Spleen (tissue), 11 donors: ENCODE measurements around the gene KLHDC3. TPM values are rescaled to one million over a fixed set of nuclear protein-coding genes. Genes with fewer than 3 reads are reported as not detected.

Experiments
- DNase-seq: peaks from one replicate; pipeline ENCODE4 v3.0.0-alpha.2; 2020
- H3K27ac ChIP-seq, 8 donors: fragments of 200-600 bp; sonication (generic) in 7 of 8; 1 replicate in 4 of 8; 2 replicates in 4 of 8; pipeline versions ENCODE4 v1.5.0 to v1.8.0; 2016 to 2021; ENCODE audit warnings: inconsistent platforms in 4 of 8, mild to moderate bottlenecking in 4 of 8, moderate library complexity in 1 of 8
- H3K27me3 ChIP-seq, 7 donors: fragments of 200-600 bp; sonication (generic) in 6 of 7; replicated peaks in 1 of 7; 1 replicate in 4 of 7; 2 replicates in 3 of 7; pipeline versions ENCODE4 v1.5.0 to v1.8.0; 2016 to 2021; ENCODE audit warnings: inconsistent platforms in 3 of 7, mild to moderate bottlenecking in 1 of 7
- H3K36me3 ChIP-seq, 6 donors: fragments of 200-600 bp; sonication (generic) in 5 of 6; 1 replicate in 4 of 6; 2 replicates in 2 of 6; pipeline versions ENCODE4 v1.5.0 to v1.8.0; 2016 to 2021; ENCODE audit warnings: inconsistent platforms in 2 of 6
- H3K4me1 ChIP-seq, 6 donors: fragments of 200-600 bp; sonication (generic) in 5 of 6; 1 replicate in 3 of 6; 2 replicates in 3 of 6; pipeline versions ENCODE4 v1.5.0 to v1.8.0; 2016 to 2021; ENCODE audit warnings: inconsistent platforms in 3 of 6
- H3K4me3 ChIP-seq, 8 donors: fragments of 200-600 bp; sonication (generic) in 7 of 8; 1 replicate in 4 of 8; 2 replicates in 4 of 8; pipeline versions ENCODE4 v1.5.0 to v1.8.0; 2016 to 2021; ENCODE audit warnings: inconsistent platforms in 4 of 8, mild to moderate bottlenecking in 4 of 8, moderate library complexity in 2 of 8
- H3K9me3 ChIP-seq, 8 donors: fragments of 200-600 bp; sonication (generic) in 7 of 8; 1 replicate in 4 of 8; 2 replicates in 4 of 8; pipeline versions ENCODE4 v1.5.0 to v1.8.0; 2016 to 2021; ENCODE audit warnings: inconsistent platforms in 4 of 8
- POLR2A ChIP-seq, 3 donors: fragments of 450-650 bp; IDR thresholded peaks; one replicate each; pipeline ENCODE4 v1.5.1; 2017; ENCODE audit warnings: antibody characterized with exemption in 3 of 3, mild to moderate bottlenecking in 1 of 3
- POLR2AphosphoS5 ChIP-seq, 3 donors: sonication (generic); formaldehyde crosslinking; IDR thresholded peaks; one replicate each; pipeline ENCODE4 v1.5.1; 2017; ENCODE audit warnings: antibody characterized with exemption in 3 of 3
- WGBS, 5 donors: extraction: QIAGEN DNeasy Blood & Tissue Kit in 3 of 5; methylation state at CpG; one replicate each; pipeline versions ENCODE4 v1.1.5 to v1.1.7; 2013 to 2018; 5-methylcytosine and 5-hydroxymethylcytosine counted together
- intact Hi-C: fragments of 100-400 bp; cut with DNase I; formaldehyde crosslinking; loops from one replicate; pipeline ENCODE4 v1.15.0; 2023; ENCODE audit warnings: low total_unique reads
- polyA plus RNA-seq, 3 donors: library from polyadenylated mRNA; stranded (reverse); fragments of 200-250 nt; gene quantifications; one replicate each; pipeline ENCODE4 v1.2.1, GENCODE V29; 2013
- total RNA-seq, 7 donors: library from RNA; depleted of rRNA in 3 of 7; stranded (reverse); fragments of >200 nt in 3 of 7; fragmentation: NEBNext Ultra II Directional in 4 of 7; extraction: Animal tissue kit (Norgen Biotek cat#: 25700) in 4 of 7; gene quantifications; one replicate each; pipeline versions ENCODE4 v1.1.0 to v1.2.1, GENCODE V29; 2016 to 2021
- TF ChIP-seq, protein P1 (sequence below), 11 experiments: fragments of 200-600 bp in 7 of 11; fragments of 450-650 bp in 4 of 11; sonication (generic) in 4 of 11; IDR thresholded peaks in 8 of 11; conservative IDR thresholded peaks in 3 of 11; 1 replicate in 7 of 11; 2 replicates in 4 of 11; pipeline versions ENCODE4 v1.4.0 to v1.8.0; 2016 to 2021; ENCODE audit warnings: antibody characterized with exemption in 11 of 11, inconsistent platforms in 4 of 11, mild to moderate bottlenecking in 1 of 11
- donor health status: healthy with polysubstance abuse.
- donor health status: DM: no; HTN: no; CAD: no; lungs with moderate emphysema.
- donor health status: DM: no; HTN: no; CAD: no.
- donor health status: Bipolar disorder and iron deficiency.
- donor health status: healthy.
- donor health status: DM: no; HTN: no; CAD: no.
- donor health status: DM: yes; HTN: yes; CAD: no.

KLHDC3 gene
- total and polyA plus RNA-seq, 10 donors: 37.3 to 89.2 (median 66.0) TPM

DNA sequence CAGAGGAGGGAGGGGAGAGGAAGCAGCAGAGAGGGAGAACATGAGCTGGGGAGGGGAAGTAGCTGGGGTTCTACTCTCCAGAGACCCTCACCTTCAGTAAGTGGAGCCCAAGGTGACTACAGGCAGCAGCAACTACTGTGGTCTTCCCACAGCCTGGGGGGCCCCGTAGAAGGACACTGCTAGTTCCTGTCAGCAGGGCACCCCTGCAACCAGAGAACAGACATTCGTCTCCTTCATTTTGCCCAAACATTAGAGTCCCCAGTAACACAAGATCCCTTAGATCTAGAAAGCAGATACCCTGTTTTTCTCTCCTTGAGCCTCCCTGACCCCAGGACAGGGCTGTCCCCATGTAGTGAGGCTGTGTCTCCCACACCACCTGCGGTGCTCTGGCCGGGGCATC lies 45.3 kb upstream of the KLHDC3 start:
- DNase-seq: no peak
- WGBS, 5 donors: 73 to 100% (median 81%) methylated on average over 2 to 4 of the region's 4 CpGs
- Histone ChIP-seq H3K4me3 (no peak overlapping the region), H3K4me1 (peaks cover 0 to 2% (median 0%) of the 10 kb centered on the region in 6 donors), H3K27me3 (no peaks in the 10 kb centered on the region), H3K36me3 (peaks cover 0 to 98% (median 52%) of the 10 kb centered on the region in 6 donors), H3K27ac (no peak overlapping the region), H3K9me3 (no peaks in the 10 kb centered on the region)
- intact Hi-C loops: no loop called here
- TF ChIP-seq POLR2AphosphoS5 (IDR thresholded peaks at IDR 0.05): no peak

DNA sequence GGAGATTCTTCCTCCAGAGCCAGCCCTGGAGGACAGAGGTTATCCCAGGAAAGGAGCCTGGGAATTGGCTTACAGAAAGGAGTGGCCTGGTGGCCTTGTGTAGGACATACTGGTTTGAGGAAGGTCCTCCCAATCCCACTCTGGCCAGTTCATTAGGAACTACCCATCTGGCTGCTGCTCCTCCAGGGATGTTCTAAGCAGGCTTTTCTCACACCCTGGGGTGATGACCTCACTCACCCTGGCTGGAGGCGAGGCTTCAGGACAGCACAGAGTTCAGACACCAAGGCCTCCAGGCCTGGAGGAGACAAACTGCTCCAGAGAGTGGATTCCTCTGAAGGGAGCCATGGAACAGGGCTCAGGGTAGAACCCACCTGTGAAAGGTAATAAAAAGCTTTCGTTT lies 44.6 kb upstream of the KLHDC3 start:
- intact Hi-C loops: no loop called here
- WGBS, 5 donors: 92 to 100% (median 95%) methylated on average over 2 of the region's 2 CpGs
- Histone ChIP-seq H3K36me3 (peaks cover 0 to 98% (median 47%) of the 10 kb centered on the region in 6 donors), H3K9me3 (no peaks in the 10 kb centered on the region), H3K4me1 (peaks cover 0 to 7% (median 0%) of the 10 kb centered on the region in 6 donors), H3K27ac (no peak overlapping the region), H3K4me3 (no peak overlapping the region), H3K27me3 (no peaks in the 10 kb centered on the region)
- TF ChIP-seq, protein P1, sequence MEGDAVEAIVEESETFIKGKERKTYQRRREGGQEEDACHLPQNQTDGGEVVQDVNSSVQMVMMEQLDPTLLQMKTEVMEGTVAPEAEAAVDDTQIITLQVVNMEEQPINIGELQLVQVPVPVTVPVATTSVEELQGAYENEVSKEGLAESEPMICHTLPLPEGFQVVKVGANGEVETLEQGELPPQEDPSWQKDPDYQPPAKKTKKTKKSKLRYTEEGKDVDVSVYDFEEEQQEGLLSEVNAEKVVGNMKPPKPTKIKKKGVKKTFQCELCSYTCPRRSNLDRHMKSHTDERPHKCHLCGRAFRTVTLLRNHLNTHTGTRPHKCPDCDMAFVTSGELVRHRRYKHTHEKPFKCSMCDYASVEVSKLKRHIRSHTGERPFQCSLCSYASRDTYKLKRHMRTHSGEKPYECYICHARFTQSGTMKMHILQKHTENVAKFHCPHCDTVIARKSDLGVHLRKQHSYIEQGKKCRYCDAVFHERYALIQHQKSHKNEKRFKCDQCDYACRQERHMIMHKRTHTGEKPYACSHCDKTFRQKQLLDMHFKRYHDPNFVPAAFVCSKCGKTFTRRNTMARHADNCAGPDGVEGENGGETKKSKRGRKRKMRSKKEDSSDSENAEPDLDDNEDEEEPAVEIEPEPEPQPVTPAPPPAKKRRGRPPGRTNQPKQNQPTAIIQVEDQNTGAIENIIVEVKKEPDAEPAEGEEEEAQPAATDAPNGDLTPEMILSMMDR (IDR thresholded peaks at IDR 0.05 in 8 of 11, conservative IDR thresholded peaks at IDR 0.05 in 3 of 11): no peak
- TF ChIP-seq POLR2AphosphoS5 (IDR thresholded peaks at IDR 0.05): no peak
- DNase-seq: no peak

DNA sequence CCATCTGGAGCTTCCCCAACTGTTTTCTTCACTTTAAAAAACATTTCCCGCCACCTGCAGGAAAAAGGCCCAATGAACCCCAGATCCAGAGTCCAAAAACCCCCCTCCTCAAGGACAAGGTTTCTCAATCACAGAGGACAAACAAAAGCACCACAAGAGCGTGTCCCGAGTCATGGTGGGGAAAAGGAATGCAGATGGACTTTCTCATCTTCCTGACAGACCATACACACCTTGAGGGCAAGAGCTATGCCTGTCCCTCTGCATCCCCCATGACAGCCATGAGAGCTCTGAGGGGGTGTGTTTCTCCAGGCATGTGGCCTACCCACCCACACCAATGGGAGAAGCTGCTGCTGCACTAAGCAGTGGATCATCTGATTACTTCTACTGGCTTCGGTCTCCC lies 44.1 kb upstream of the KLHDC3 start:
- H3K27me3 ChIP-seq: no peaks in the 10 kb centered on the region
- DNase-seq: no peak
- 94 to 97% (median 96%) methylated on average over 3 to 4 of the region's 4 CpGs for WGBS, 5 donors
- TF ChIP-seq POLR2AphosphoS5 (IDR thresholded peaks at IDR 0.05): no peak
- no peak overlapping the region for H3K4me3 ChIP-seq
- intact Hi-C loops: no loop called here
- H3K9me3 ChIP-seq: no peaks in the 10 kb centered on the region
- no peak overlapping the region for H3K27ac ChIP-seq
- H3K36me3 ChIP-seq: peaks cover 0 to 98% (median 42%) of the 10 kb centered on the region in 6 donors
- peaks cover 0 to 12% (median 1%) of the 10 kb centered on the region in 6 donors for H3K4me1 ChIP-seq

DNA sequence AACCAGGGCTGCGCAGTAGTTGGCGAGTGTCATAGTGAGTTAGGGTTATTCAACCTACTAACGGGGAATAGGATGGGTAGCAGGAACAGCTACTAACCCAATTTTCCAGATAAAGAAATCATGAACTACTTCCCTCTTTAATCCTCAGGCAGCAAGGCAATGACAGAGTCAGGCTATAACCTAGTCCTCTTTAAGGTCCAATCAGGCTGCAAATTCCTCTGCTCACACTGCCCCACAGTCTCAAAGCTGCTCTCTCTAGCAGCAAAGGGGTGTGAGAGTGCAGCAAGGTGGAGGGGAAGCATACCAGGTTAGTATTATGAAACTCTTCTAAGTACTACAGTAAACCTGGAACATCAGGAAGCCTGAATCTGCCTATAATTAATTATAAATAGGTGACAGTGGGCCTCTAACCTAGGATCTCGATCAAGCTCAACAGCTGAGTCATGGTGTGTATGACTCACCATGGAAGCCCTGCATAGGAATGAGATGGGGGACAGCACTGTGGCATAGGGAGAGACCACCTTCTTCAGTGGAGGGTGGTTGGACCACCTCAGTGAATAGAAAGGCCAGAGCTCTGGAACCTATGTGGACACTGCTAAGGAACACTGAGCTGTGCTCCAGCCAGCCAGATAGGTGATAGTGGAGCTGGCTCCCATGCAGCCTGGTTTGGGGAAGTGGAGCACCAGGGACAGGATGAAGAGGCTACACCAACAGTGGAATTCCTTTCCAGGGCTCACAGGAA lies 43.0 kb upstream of the KLHDC3 start:
- TF ChIP-seq POLR2AphosphoS5 (IDR thresholded peaks at IDR 0.05): no peak
- no peak for TF ChIP-seq POLR2A (IDR thresholded peaks at IDR 0.05)
- TF ChIP-seq, protein P1 (IDR thresholded peaks at IDR 0.05 in 8 of 11, conservative IDR thresholded peaks at IDR 0.05 in 3 of 11): no peak
- Histone ChIP-seq H3K27ac (no peak overlapping the region), H3K4me1 (peaks cover 0 to 24% (median 7%) of the 10 kb centered on the region in 6 donors), H3K9me3 (no peaks in the 10 kb centered on the region), H3K27me3 (no peaks in the 10 kb centered on the region), H3K36me3 (peaks cover 0 to 91% (median 33%) of the 10 kb centered on the region in 6 donors), H3K4me3 (no peak overlapping the region)
- intact Hi-C loops: no loop called here
- no peak for DNase-seq
- WGBS, 5 donors: 62 to 80% (median 72%) methylated on average over 4 of the region's 4 CpGs

DNA sequence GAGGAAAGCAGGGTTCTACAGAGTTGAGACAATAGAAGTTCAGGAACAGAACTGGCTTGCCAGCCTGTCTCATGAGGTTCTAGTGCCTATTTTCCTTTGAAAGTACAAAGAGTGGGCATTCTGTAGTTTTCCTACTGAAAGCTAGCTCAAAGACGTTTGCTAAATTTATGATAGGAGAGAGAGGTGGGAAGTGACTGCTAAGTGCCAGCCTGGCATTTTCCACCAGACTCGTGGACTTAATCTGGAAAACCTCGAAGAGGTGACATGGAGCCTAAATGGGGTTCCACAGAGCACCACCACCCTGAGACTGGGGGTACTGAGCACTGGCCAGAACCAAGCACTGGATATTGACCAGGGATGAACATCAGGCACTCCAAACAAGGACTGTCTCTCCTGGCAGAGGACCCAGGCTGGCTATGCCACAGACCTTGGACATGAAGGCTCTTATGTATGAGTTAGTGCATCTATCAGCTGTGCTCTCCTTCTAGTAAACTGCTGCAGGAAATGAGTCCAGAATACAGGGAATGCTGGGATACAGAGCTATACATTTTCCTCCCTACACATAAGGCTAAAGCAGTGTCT lies 42.2 kb upstream of the KLHDC3 start:
- no peak for DNase-seq
- H3K27me3 ChIP-seq: no peaks in the 10 kb centered on the region
- intact Hi-C loops: no loop called here
- H3K27ac ChIP-seq: no peak overlapping the region
- TF ChIP-seq, protein P1 (IDR thresholded peaks at IDR 0.05 in 8 of 11, conservative IDR thresholded peaks at IDR 0.05 in 3 of 11): no peak
- TF ChIP-seq POLR2A (IDR thresholded peaks at IDR 0.05) (no peak), POLR2AphosphoS5 (IDR thresholded peaks at IDR 0.05) (no peak)
- no peak overlapping the region for H3K4me3 ChIP-seq
- H3K9me3 ChIP-seq: no peaks in the 10 kb centered on the region
- 81 to 93% (median 82%) methylated on average over 3 of the region's 3 CpGs for WGBS, 5 donors
- H3K36me3 ChIP-seq: peaks cover 0 to 83% (median 26%) of the 10 kb centered on the region in 6 donors
- H3K4me1 ChIP-seq: peaks cover 3 to 31% (median 14%) of the 10 kb centered on the region in 6 donors
